GM19193 (cell line): ENCODE results near the gene TARBP1.

Source experiments
- POLR2A ChIP-seq: IDR thresholded peaks from 4 replicates; pipeline ENCODE4 v1.6.1; 2011; ENCODE audit not compliant: insufficient read depth, insufficient read length; ENCODE audit errors: extremely low read depth

TARBP1 gene

GRCh38 chr1:234478481-234479309 is at the start of gene TARBP1:
TARBP1 (minus strand) TSS chr1:234479179; CDS start chr1:234479103, 76 bp downstream.
- TF ChIP-seq POLR2A: peak; percentile 77

GRCh38 chr1:234528074-234528865 is 49.3 kb upstream of the TARBP1 start:
- TF ChIP-seq POLR2A: no peak

- TF ChIP-seq POLR2A: no peak
Measured at GRCh38 chr1:234527346-234527745, 48.4 kb upstream of the TARBP1 start.

GRCh38 chr1:234526922-234527321 is 47.9 kb upstream of the TARBP1 start:
- no peak for TF ChIP-seq POLR2A

GRCh38 chr1:234525099-234525799 is 46.3 kb upstream of the TARBP1 start:
- no peak for TF ChIP-seq POLR2A

GRCh38 chr1:234521836-234522235 is 42.9 kb upstream of the TARBP1 start:
- no peak for TF ChIP-seq POLR2A

- TF ChIP-seq POLR2A: no peak
Measured at GRCh38 chr1:234520908-234521817, 42.2 kb upstream of the TARBP1 start.

GRCh38 chr1:234519506-234519905 is 40.5 kb upstream of the TARBP1 start:
- no peak for TF ChIP-seq POLR2A

GRCh38 chr1:234518876-234519275 is 39.9 kb upstream of the TARBP1 start:
- TF ChIP-seq POLR2A: no peak

GRCh38 chr1:234517110-234517802 is 38.3 kb upstream of the TARBP1 start:
- TF ChIP-seq POLR2A: no peak

GRCh38 chr1:234515821-234516241 is 36.9 kb upstream of the TARBP1 start:
- TF ChIP-seq POLR2A: no peak

- TF ChIP-seq POLR2A: no peak
Measured at GRCh38 chr1:234515411-234515810, 36.4 kb upstream of the TARBP1 start.

GRCh38 chr1:234512451-234512861 is 33.5 kb upstream of the TARBP1 start:
- no peak for TF ChIP-seq POLR2A

- no peak for TF ChIP-seq POLR2A
Measured at GRCh38 chr1:234509457-234510328, 30.7 kb upstream of the TARBP1 start.
